ENCODE results near the gene TNS3. TPM values are rescaled to one million over a fixed set of nuclear protein-coding genes. Genes with fewer than 3 reads are reported as not detected.

The TNS3 gene
- total and polyA plus RNA-seq, 2 donors (not counting 3 experiments of a cell fraction or from before 2014, with no cell fraction given) = 10.4 to 45.1 TPM

- FAIRE-seq (no peak), DNase-seq (ENCODE audit: low read depth, low spot score) (no peak)
- Histone ChIP-seq H3K27ac (ENCODE audit: insufficient read depth, low read depth, low read length) (no peak overlapping the region), H3K9me1 (replicated peaks; ENCODE audit: control insufficient read depth, extremely low read depth, insufficient read depth, low read length) (no peaks in the 10 kb centered on the region), H3K4me1 (ENCODE audit: control insufficient read depth, extremely low read depth, insufficient read depth, low read length) (peaks cover 12% of the 10 kb centered on the region), H3K9ac (replicated peaks; ENCODE audit: extremely low read depth, insufficient read depth, low read length) (no peak overlapping the region), H3K4me2 (ENCODE audit: insufficient read depth, low read length) (no peak overlapping the region), H4K20me1 (replicated peaks; ENCODE audit: control insufficient read depth, extremely low read depth, insufficient read depth, low read length) (no peaks in the 10 kb centered on the region), H3K79me2 (ENCODE audit: control insufficient read depth, insufficient read depth, low read length) (no peaks in the 10 kb centered on the region), H3K9me3 (replicated peaks; ENCODE audit: control insufficient read depth, insufficient read depth, low read length) (no peaks in the 10 kb centered on the region), H3K36me3 (ENCODE audit: control insufficient read depth in 2 of 2, extremely low read depth in 1 of 2, insufficient read depth in 2 of 2, low read length in 2 of 2) (no peaks in the 10 kb centered on the region), H3K27me3 (ENCODE audit: control insufficient read depth in 2 of 2, insufficient read depth in 2 of 2, low read length in 2 of 2) (peaks cover 0 to 8% of the 10 kb centered on the region in 2 experiments), H3K4me3 (replicated peaks in 1 of 3; ENCODE audit: insufficient read depth in 1 of 3, low read depth in 1 of 3, low read length in 3 of 3) (no peak overlapping the region), H2AFZ (ENCODE audit: low read depth, low read length) (no peak overlapping the region)
- ChIA-PET CTCF (interaction anchor here (0.9 kb wide), 1 partner anchor 17 kb away, joined by 4 read pairs; no protein-coding TSS in a partner anchor), POLR2A (no interaction called here)
- BruUV-seq (replicated peaks) = no TSS peak
- dilution Hi-C loops (cut with MboI; ENCODE audit: extremely low pct_ligation_motif_present, low sequenced_read_pairs) = no loop called here
- intact Hi-C loops (cut with micrococcal nuclease) = no loop called here
- TF ChIP-seq GATA2 (IDR thresholded peaks at IDR 0.05; ENCODE audit: insufficient read depth, insufficient read length, low read depth, low read length) (no peak), JUN (IDR thresholded peaks at IDR 0.05; ENCODE audit: borderline replicate concordance, insufficient read depth, insufficient read length, low read depth) (no peak), CTCF (IDR thresholded peaks at IDR 0.05; ENCODE audit: extremely low read depth in 1 of 2, insufficient read depth in 1 of 2, low read depth in 1 of 2, low read length in 2 of 2) (no peak), POLR2A (IDR thresholded peaks at IDR 0.05; ENCODE audit: low read depth, low read length) (no peak), EZH2 (IDR thresholded peaks at IDR 0.05; ENCODE audit: borderline replicate concordance, low read depth, low read length, severe bottlenecking) (no peak), POLR2AphosphoS5 (IDR thresholded peaks at IDR 0.05; ENCODE audit: insufficient read depth, low read depth, low read length) (no peak), MAX (IDR thresholded peaks at IDR 0.05; ENCODE audit: insufficient read depth, insufficient read length) (no peak), MYC (IDR thresholded peaks at IDR 0.05; ENCODE audit: low read depth, low read length) (no peak), FOS (IDR thresholded peaks at IDR 0.05; ENCODE audit: borderline replicate concordance, insufficient read depth, low read length) (no peak)
These were observed 332.6 kb downstream of the TNS3 start for GRCh38 chr7:47249361-47249760.

All from endothelial cell of umbilical vein (primary cell).